ENCODE results near the gene PEAK1. TPM values are rescaled to one million over a fixed set of nuclear protein-coding genes. Genes with fewer than 3 reads are reported as not detected.

Gene PEAK1
- total and polyA plus RNA-seq, 2 experiments from 2014 or later: 7.8 to 34.1 TPM

DNA sequence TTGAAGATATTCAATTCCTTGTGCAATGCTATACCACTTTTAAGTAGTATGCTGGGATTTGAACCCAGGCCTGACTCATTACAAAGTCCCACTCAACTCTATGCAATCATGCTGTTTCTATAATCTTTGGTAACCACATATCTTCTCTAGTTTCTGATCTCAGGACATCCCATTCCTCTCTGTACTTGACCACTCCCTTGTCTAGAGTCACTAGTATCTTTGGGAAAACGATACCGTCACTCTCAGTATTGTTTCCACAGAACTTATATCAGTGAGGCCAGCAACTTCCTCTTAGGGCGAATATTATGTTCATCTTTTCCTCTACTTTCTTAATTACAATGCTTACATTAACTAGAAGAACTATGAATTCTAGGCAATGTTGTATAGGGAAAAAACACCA is 211.7 kb downstream of the PEAK1 start:
- H3K27ac ChIP-seq (ENCODE audit: low read depth): no peak overlapping the region
- no peaks in the 10 kb centered on the region for H3K4me1 Mint-ChIP-seq
- H3K4me3 ChIP-seq: no peak overlapping the region
- H3K79me2 ChIP-seq (replicated peaks; ENCODE audit: insufficient read depth): no peaks in the 10 kb centered on the region
- no peak for ATAC-seq
- no peaks in the 10 kb centered on the region for H3K9me2 ChIP-seq (ENCODE audit: insufficient read depth)
- H3F3A ChIP-seq (replicated peaks; ENCODE audit: low read depth): no peaks in the 10 kb centered on the region
- no peaks in the 10 kb centered on the region for H3K4me1 ChIP-seq (ENCODE audit: insufficient read depth)
- H3K27me3 Mint-ChIP-seq (ENCODE audit: insufficient read depth, low read depth, poor library complexity): no peaks in the 10 kb centered on the region
- peaks cover 11% of the 10 kb centered on the region for H3K36me3 Mint-ChIP-seq (ENCODE audit: low read depth)
- H3K27ac Mint-ChIP-seq: no peak overlapping the region
- TF ChIP-seq EZH2phosphoT487 (IDR thresholded peaks at IDR 0.05; ENCODE audit: unreplicated experiment): no peak
- TF ChIP-seq STAT1 (IDR thresholded peaks at IDR 0.05; ENCODE audit: unreplicated experiment): no peak
- TF ChIP-seq, protein P1, sequence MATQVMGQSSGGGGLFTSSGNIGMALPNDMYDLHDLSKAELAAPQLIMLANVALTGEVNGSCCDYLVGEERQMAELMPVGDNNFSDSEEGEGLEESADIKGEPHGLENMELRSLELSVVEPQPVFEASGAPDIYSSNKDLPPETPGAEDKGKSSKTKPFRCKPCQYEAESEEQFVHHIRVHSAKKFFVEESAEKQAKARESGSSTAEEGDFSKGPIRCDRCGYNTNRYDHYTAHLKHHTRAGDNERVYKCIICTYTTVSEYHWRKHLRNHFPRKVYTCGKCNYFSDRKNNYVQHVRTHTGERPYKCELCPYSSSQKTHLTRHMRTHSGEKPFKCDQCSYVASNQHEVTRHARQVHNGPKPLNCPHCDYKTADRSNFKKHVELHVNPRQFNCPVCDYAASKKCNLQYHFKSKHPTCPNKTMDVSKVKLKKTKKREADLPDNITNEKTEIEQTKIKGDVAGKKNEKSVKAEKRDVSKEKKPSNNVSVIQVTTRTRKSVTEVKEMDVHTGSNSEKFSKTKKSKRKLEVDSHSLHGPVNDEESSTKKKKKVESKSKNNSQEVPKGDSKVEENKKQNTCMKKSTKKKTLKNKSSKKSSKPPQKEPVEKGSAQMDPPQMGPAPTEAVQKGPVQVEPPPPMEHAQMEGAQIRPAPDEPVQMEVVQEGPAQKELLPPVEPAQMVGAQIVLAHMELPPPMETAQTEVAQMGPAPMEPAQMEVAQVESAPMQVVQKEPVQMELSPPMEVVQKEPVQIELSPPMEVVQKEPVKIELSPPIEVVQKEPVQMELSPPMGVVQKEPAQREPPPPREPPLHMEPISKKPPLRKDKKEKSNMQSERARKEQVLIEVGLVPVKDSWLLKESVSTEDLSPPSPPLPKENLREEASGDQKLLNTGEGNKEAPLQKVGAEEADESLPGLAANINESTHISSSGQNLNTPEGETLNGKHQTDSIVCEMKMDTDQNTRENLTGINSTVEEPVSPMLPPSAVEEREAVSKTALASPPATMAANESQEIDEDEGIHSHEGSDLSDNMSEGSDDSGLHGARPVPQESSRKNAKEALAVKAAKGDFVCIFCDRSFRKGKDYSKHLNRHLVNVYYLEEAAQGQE (IDR thresholded peaks at IDR 0.05; ENCODE audit: unreplicated experiment): no peak
- TF ChIP-seq NANOG (IDR thresholded peaks at IDR 0.05; ENCODE audit: borderline replicate concordance): no peak
- no peak for TF ChIP-seq CREB1 (CRISPR knock-in tag; IDR thresholded peaks at IDR 0.05; ENCODE audit: low read depth)
- no peak for TF ChIP-seq ZNF331 (CRISPR knock-in tag; IDR thresholded peaks at IDR 0.05; ENCODE audit: low read depth)
- no peak for TF ChIP-seq EZH2 (IDR thresholded peaks at IDR 0.05; ENCODE audit: low read depth, unreplicated experiment)
- TF ChIP-seq, protein P2, sequence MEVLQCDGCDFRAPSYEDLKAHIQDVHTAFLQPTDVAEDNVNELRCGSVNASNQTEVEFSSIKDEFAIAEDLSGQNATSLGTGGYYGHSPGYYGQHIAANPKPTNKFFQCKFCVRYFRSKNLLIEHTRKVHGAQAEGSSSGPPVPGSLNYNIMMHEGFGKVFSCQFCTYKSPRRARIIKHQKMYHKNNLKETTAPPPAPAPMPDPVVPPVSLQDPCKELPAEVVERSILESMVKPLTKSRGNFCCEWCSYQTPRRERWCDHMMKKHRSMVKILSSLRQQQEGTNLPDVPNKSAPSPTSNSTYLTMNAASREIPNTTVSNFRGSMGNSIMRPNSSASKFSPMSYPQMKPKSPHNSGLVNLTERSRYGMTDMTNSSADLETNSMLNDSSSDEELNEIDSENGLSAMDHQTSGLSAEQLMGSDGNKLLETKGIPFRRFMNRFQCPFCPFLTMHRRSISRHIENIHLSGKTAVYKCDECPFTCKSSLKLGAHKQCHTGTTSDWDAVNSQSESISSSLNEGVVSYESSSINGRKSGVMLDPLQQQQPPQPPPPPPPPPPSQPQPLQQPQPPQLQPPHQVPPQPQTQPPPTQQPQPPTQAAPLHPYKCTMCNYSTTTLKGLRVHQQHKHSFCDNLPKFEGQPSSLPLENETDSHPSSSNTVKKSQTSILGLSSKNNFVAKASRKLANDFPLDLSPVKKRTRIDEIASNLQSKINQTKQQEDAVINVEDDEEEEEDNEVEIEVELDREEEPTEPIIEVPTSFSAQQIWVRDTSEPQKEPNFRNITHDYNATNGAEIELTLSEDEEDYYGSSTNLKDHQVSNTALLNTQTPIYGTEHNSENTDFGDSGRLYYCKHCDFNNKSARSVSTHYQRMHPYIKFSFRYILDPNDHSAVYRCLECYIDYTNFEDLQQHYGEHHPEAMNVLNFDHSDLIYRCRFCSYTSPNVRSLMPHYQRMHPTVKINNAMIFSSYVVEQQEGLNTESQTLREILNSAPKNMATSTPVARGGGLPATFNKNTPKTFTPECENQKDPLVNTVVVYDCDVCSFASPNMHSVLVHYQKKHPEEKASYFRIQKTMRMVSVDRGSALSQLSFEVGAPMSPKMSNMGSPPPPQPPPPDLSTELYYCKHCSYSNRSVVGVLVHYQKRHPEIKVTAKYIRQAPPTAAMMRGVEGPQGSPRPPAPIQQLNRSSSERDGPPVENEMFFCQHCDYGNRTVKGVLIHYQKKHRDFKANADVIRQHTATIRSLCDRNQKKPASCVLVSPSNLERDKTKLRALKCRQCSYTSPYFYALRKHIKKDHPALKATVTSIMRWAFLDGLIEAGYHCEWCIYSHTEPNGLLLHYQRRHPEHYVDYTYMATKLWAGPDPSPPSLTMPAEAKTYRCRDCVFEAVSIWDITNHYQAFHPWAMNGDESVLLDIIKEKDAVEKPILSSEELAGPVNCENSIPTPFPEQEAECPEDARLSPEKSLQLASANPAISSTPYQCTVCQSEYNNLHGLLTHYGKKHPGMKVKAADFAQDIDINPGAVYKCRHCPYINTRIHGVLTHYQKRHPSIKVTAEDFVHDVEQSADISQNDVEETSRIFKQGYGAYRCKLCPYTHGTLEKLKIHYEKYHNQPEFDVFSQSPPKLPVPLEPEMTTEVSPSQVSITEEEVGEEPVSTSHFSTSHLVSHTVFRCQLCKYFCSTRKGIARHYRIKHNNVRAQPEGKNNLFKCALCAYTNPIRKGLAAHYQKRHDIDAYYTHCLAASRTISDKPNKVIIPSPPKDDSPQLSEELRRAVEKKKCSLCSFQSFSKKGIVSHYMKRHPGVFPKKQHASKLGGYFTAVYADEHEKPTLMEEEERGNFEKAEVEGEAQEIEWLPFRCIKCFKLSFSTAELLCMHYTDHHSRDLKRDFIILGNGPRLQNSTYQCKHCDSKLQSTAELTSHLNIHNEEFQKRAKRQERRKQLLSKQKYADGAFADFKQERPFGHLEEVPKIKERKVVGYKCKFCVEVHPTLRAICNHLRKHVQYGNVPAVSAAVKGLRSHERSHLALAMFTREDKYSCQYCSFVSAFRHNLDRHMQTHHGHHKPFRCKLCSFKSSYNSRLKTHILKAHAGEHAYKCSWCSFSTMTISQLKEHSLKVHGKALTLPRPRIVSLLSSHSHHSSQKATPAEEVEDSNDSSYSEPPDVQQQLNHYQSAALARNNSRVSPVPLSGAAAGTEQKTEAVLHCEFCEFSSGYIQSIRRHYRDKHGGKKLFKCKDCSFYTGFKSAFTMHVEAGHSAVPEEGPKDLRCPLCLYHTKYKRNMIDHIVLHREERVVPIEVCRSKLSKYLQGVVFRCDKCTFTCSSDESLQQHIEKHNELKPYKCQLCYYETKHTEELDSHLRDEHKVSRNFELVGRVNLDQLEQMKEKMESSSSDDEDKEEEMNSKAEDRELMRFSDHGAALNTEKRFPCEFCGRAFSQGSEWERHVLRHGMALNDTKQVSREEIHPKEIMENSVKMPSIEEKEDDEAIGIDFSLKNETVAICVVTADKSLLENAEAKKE (CRISPR knock-in tag; IDR thresholded peaks at IDR 0.05): no peak
- no peak for DNase-seq (ENCODE audit: low spot score)
- H2AFZ ChIP-seq: no peak overlapping the region
- no peaks in the 10 kb centered on the region for H4K20me1 ChIP-seq (replicated peaks; ENCODE audit: insufficient read depth)
- H3K27me3 ChIP-seq (ENCODE audit: insufficient read depth): no peaks in the 10 kb centered on the region
- H3K4me2 ChIP-seq: no peak overlapping the region
- H3K4me3 Mint-ChIP-seq: no peak overlapping the region
- no peaks in the 10 kb centered on the region for H3K36me3 ChIP-seq (ENCODE audit: insufficient read depth)
- no peaks in the 10 kb centered on the region; the same call in 2 of the 3 replicates for H3K9me3 Mint-ChIP-seq
